ENCODE measurements around the gene DPYD.

DPYD gene

DNA sequence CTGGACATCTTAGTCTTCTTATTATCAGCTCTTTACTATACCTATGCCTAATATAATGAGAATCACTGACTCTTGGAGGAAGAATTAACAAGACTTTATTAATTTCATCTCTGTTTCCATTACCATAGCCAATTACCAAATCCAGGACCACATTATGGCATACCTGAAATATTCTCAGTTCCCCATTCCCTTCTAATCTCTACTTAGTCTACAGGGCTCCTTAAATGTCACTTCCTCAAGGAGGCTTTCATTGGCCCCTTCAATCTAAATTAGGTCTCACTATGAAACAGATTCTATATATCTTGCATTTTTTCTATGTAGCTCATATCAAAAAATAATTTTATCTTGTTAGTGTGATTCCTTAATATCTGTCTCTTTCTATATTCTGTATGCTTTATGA, 828.0 kb downstream of the DPYD start:
- no peak overlapping the region for H3K4me2 ChIP-seq (ENCODE audit: low read depth, low read length, poor library complexity, severe bottlenecking)
- TF ChIP-seq EZH2phosphoT487 (IDR thresholded peaks at IDR 0.05; ENCODE audit: borderline replicate concordance), result no peak
- TF ChIP-seq, protein P1, sequence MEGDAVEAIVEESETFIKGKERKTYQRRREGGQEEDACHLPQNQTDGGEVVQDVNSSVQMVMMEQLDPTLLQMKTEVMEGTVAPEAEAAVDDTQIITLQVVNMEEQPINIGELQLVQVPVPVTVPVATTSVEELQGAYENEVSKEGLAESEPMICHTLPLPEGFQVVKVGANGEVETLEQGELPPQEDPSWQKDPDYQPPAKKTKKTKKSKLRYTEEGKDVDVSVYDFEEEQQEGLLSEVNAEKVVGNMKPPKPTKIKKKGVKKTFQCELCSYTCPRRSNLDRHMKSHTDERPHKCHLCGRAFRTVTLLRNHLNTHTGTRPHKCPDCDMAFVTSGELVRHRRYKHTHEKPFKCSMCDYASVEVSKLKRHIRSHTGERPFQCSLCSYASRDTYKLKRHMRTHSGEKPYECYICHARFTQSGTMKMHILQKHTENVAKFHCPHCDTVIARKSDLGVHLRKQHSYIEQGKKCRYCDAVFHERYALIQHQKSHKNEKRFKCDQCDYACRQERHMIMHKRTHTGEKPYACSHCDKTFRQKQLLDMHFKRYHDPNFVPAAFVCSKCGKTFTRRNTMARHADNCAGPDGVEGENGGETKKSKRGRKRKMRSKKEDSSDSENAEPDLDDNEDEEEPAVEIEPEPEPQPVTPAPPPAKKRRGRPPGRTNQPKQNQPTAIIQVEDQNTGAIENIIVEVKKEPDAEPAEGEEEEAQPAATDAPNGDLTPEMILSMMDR (conservative IDR thresholded peaks at IDR 0.05; ENCODE audit: low read length), result no peak

DNA sequence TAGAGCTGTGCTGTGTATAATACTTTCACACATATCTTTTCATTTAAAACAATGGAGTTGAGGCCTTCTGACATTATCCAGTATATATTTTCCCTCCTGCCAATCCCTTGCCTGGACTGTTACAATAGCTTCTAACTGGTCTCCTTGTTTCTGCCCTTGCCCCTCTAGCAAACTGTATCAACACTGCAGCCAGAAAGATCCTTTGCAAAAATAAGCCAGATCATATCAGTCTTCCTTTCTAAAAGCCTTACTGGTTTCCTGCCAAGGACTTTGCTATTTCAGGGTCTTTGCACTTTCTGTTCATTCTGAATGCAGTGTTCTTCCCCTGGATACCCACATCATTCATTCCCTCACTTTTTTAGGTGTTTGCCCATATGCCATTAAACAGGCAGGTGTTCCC, 829.2 kb downstream of the DPYD start:
- no peaks in the 10 kb centered on the region for H3K9me2 ChIP-seq (replicated peaks; ENCODE audit: low read depth, low read length)
- no peak overlapping the region for H2AFZ ChIP-seq (ENCODE audit: low read length)
- peak overlapping the region; percentile 24 for H3K4me3 ChIP-seq (ENCODE audit: low read length, poor library complexity, severe bottlenecking)
- no peaks in the 10 kb centered on the region for H4K20me1 ChIP-seq (ENCODE audit: insufficient read depth, low read length, poor library complexity, severe bottlenecking)
- H3K4me2 ChIP-seq (ENCODE audit: low read depth, low read length, poor library complexity, severe bottlenecking), result peak overlapping the region; percentile 46
- no peaks in the 10 kb centered on the region; the same call in 1 of the 2 replicates for H3F3A ChIP-seq (ENCODE audit: low read depth)
- H3K9me3 ChIP-seq (ENCODE audit: insufficient read depth, low read depth, low read length), result no peaks in the 10 kb centered on the region
- H3K4me1 ChIP-seq (ENCODE audit: insufficient read depth, low read length, poor library complexity, severe bottlenecking), result peaks cover 30% of the 10 kb centered on the region
- no peaks in the 10 kb centered on the region for H3K27me3 ChIP-seq (ENCODE audit: insufficient read depth, low read length, poor library complexity, severe bottlenecking)
- no peaks in the 10 kb centered on the region for H3K79me2 ChIP-seq (ENCODE audit: insufficient read depth, low read length)
- peak overlapping the region; percentile 40 for H3K9ac ChIP-seq (ENCODE audit: low read depth, low read length, poor library complexity, severe bottlenecking)
- H3K36me3 ChIP-seq (ENCODE audit: insufficient read depth, low read length), result peaks cover under 1% of the 10 kb centered on the region; the same call in 1 of the 2 replicates
- TF ChIP-seq, protein P1 (conservative IDR thresholded peaks at IDR 0.05; ENCODE audit: low read length), result no peak
- no peak for TF ChIP-seq EZH2phosphoT487 (IDR thresholded peaks at IDR 0.05; ENCODE audit: borderline replicate concordance)

More for the DNA sequence above, 828.0 kb downstream of the DPYD start:
- H3K4me3 ChIP-seq (ENCODE audit: low read length, poor library complexity, severe bottlenecking), result no peak overlapping the region
- H3K27me3 ChIP-seq (ENCODE audit: insufficient read depth, low read length, poor library complexity, severe bottlenecking), result no peaks in the 10 kb centered on the region
- no peak overlapping the region for H3K9ac ChIP-seq (ENCODE audit: low read depth, low read length, poor library complexity, severe bottlenecking)
- peaks cover 10% of the 10 kb centered on the region; the same call in 1 of the 2 replicates for H3K36me3 ChIP-seq (ENCODE audit: insufficient read depth, low read length)
- no peaks in the 10 kb centered on the region for H3K79me2 ChIP-seq (ENCODE audit: insufficient read depth, low read length)
- H2AFZ ChIP-seq (ENCODE audit: low read length), result no peak overlapping the region
- no peaks in the 10 kb centered on the region for H3K9me3 ChIP-seq (ENCODE audit: insufficient read depth, low read depth, low read length)
- no peaks in the 10 kb centered on the region for H4K20me1 ChIP-seq (ENCODE audit: insufficient read depth, low read length, poor library complexity, severe bottlenecking)
- no peaks in the 10 kb centered on the region for H3K9me2 ChIP-seq (replicated peaks; ENCODE audit: low read depth, low read length)
- peaks cover 30% of the 10 kb centered on the region for H3K4me1 ChIP-seq (ENCODE audit: insufficient read depth, low read length, poor library complexity, severe bottlenecking)
- H3F3A ChIP-seq (ENCODE audit: low read depth), result no peaks in the 10 kb centered on the region; the same call in 1 of the 2 replicates

DNA sequence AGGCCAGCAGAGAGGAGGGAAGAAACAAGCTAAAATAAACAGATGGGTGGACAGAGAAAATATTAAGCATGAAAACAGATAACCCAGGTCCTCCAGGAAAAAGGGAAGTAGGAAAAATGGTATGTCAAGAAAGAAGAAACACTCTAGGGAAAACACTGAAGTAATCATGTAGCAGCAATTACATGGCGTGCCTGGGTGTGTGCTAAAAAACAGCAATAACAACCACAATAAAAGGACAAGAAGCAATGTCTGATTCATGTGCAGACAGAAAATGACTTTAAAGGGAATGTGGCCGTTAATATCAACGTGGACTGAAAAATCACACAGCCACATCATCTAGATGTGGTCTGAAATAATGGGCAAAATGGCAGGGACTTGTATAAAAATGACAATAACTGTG, 829.6 kb downstream of the DPYD start:
- H3K9me2 ChIP-seq (replicated peaks; ENCODE audit: low read depth, low read length), result no peaks in the 10 kb centered on the region
- H3K36me3 ChIP-seq (ENCODE audit: insufficient read depth, low read length), result no peaks in the 10 kb centered on the region
- H3K9me3 ChIP-seq (ENCODE audit: insufficient read depth, low read depth, low read length), result no peaks in the 10 kb centered on the region
- no peaks in the 10 kb centered on the region; the same call in 1 of the 2 replicates for H3F3A ChIP-seq (ENCODE audit: low read depth)
- H3K79me2 ChIP-seq (ENCODE audit: insufficient read depth, low read length), result no peaks in the 10 kb centered on the region
- TF ChIP-seq EZH2phosphoT487 (IDR thresholded peaks at IDR 0.05; ENCODE audit: borderline replicate concordance), result no peak
- TF ChIP-seq, protein P1 (conservative IDR thresholded peaks at IDR 0.05; ENCODE audit: low read length), result no peak
- H3K4me1 ChIP-seq (ENCODE audit: insufficient read depth, low read length, poor library complexity, severe bottlenecking), result peaks cover 30% of the 10 kb centered on the region
- peak overlapping the region; percentile 24 for H3K4me3 ChIP-seq (ENCODE audit: low read length, poor library complexity, severe bottlenecking)
- H4K20me1 ChIP-seq (ENCODE audit: insufficient read depth, low read length, poor library complexity, severe bottlenecking), result no peaks in the 10 kb centered on the region
- H3K27me3 ChIP-seq (ENCODE audit: insufficient read depth, low read length, poor library complexity, severe bottlenecking), result no peaks in the 10 kb centered on the region
- peak overlapping the region; percentile 46 for H3K4me2 ChIP-seq (ENCODE audit: low read depth, low read length, poor library complexity, severe bottlenecking)
- H2AFZ ChIP-seq (ENCODE audit: low read length), result no peak overlapping the region
- H3K9ac ChIP-seq (ENCODE audit: low read depth, low read length, poor library complexity, severe bottlenecking), result peak overlapping the region; percentile 40

All from Loucy (cell line).